NCI-H1436 (cell line): ENCODE data around the gene CYP4Z1.
"Not testable (repeated sequence)": the region's sequence is repeated elsewhere in the genome, so short reads cannot be mapped to it uniquely, and the experiment has no call there.

Experiments
- DNase-seq: peaks from one replicate; lab custom pipeline; 2025; lab: John Stamatoyannopoulos, UW

The CYP4Z1 gene

GRCh38 chr1:47128221-47128620, 61.2 kb downstream of the CYP4Z1 start:
- DNase-seq, result no peak

- not testable (repeated sequence) for DNase-seq
These were observed 61.8 kb downstream of the CYP4Z1 start for GRCh38 chr1:47128854-47129253.

GRCh38 chr1:47129489-47130230, 62.6 kb downstream of the CYP4Z1 start:
- DNase-seq, result not testable (repeated sequence)

GRCh38 chr1:47132665-47133064, 65.6 kb downstream of the CYP4Z1 start:
- DNase-seq, result not testable (repeated sequence)

- DNase-seq, result no peak
These were observed 70.2 kb downstream of the CYP4Z1 start, which contains the start of gene CYP4A22 for GRCh38 chr1:47137198-47137597. TSS of gene CYP4A22 (plus strand) at chr1:47137441. CDS start at chr1:47137486, 45 bp downstream.

- DNase-seq, result no peak
These were observed 71.0 kb downstream of the CYP4Z1 start for GRCh38 chr1:47137925-47138615.

GRCh38 chr1:47140358-47140757, 73.3 kb downstream of the CYP4Z1 start:
- not testable (repeated sequence) for DNase-seq

- DNase-seq, result not testable (repeated sequence)
These were observed 76.6 kb downstream of the CYP4Z1 start for GRCh38 chr1:47143654-47144053.

GRCh38 chr1:47146495-47146894, 79.5 kb downstream of the CYP4Z1 start:
- not testable (repeated sequence) for DNase-seq

- no peak for DNase-seq
These were observed 80.2 kb downstream of the CYP4Z1 start for GRCh38 chr1:47147047-47147785.

GRCh38 chr1:47149162-47149561, 82.1 kb downstream of the CYP4Z1 start:
- DNase-seq, result peak; percentile 6

GRCh38 chr1:47156457-47156856, 89.4 kb downstream of the CYP4Z1 start:
- DNase-seq, result not testable (repeated sequence)

- not testable (repeated sequence) for DNase-seq
These were observed 90.9 kb downstream of the CYP4Z1 start for GRCh38 chr1:47157957-47158356.

- no peak for DNase-seq
These were observed 93.7 kb downstream of the CYP4Z1 start for GRCh38 chr1:47160716-47161115.

- DNase-seq, result no peak
These were observed 94.4 kb downstream of the CYP4Z1 start for GRCh38 chr1:47161298-47162040.

GRCh38 chr1:47164552-47164951, 97.5 kb downstream of the CYP4Z1 start:
- DNase-seq, result no peak
